Psoas muscle (tissue), 8 donors: ENCODE results near the gene GPR78. TPM values are rescaled to one million over a fixed set of nuclear protein-coding genes. Genes with fewer than 3 reads are reported as not detected.
"Not testable (repeated sequence)": the region's sequence is repeated elsewhere in the genome, so short reads cannot be mapped to it uniquely, and the experiment has no call there.

Experiments
- ATAC-seq, 4 donors: fragments of 200-7000 bp; cut with Tn5 transposase; one replicate each; pipeline ENCODE4 v1.9.1; 2020; ENCODE audit warnings: moderate library complexity in 3 of 4, mild to moderate bottlenecking in 2 of 4
- DNase-seq, 2 donors: peaks; one replicate each; pipeline ENCODE4 v3.0.0-alpha.2; 2020
- H3K27ac ChIP-seq: fragments of 200-600 bp; one replicate; pipeline ENCODE4 v1.8.0; 2022
- H3K27me3 ChIP-seq, 3 donors: fragments of 200-600 bp in 1 of 3; one replicate each; pipeline versions ENCODE4 v1.6.1 to v1.8.0; 2013 to 2022; ENCODE audit warnings: low read length in 2 of 3, mild to moderate bottlenecking in 2 of 3, moderate library complexity in 1 of 3; ENCODE audit not compliant: insufficient read depth in 3 of 3
- H3K36me3 ChIP-seq, 2 donors: fragments of 200-600 bp in 1 of 2; one replicate each; pipeline versions ENCODE4 v1.6.1 to v1.8.0; 2013 to 2022; ENCODE audit warnings: low read depth in 1 of 2, mild to moderate bottlenecking in 1 of 2, moderate library complexity in 1 of 2; ENCODE audit not compliant: insufficient read depth in 1 of 2
- H3K4me1 ChIP-seq: fragments of 200-600 bp; one replicate; pipeline ENCODE4 v1.8.0; 2022
- H3K4me3 ChIP-seq: fragments of 200-600 bp; one replicate; pipeline ENCODE4 v1.8.0; 2022; ENCODE audit warnings: mild to moderate bottlenecking
- H3K9me3 ChIP-seq: fragments of 200-600 bp; one replicate; pipeline ENCODE4 v1.8.0; 2022
- WGBS, 3 donors: extraction: QIAGEN DNeasy Blood & Tissue Kit; methylation state at CpG; one replicate each; pipeline versions ENCODE4 v1.1.6 to v1.1.7; 2013; 5-methylcytosine and 5-hydroxymethylcytosine counted together
- intact Hi-C, 2 donors: fragments of 100-400 bp; cut with DNase I; formaldehyde crosslinking; loops; one replicate each; pipeline versions ENCODE4 v1.11.0 to v1.14.2; 2022
- polyA plus RNA-seq, 3 donors: library from polyadenylated mRNA; stranded (reverse); fragments of 200-250 nt; gene quantifications; one replicate each; pipeline ENCODE4 v1.2.3, GENCODE V29; 2013
- total RNA-seq, 4 donors: library from RNA; stranded (reverse); fragmentation: NEBNext Ultra II Directional in 2 of 4; extraction: Animal tissue kit (Norgen Biotek cat#: 25700) in 2 of 4; gene quantifications; one replicate each; pipeline versions ENCODE4 v1.2.1 to v1.2.4, GENCODE V29; 2021 to 2023
- donor health status: healthy with polysubstance abuse.
- donor health status: DM: no; HTN: no; CAD: no; lungs with moderate emphysema.
- donor health status: Bipolar disorder and iron deficiency.
- donor health status: healthy.
- donor health status: DM: yes; HTN: yes; CAD: no.
- donor health status: DM: no; HTN: no; CAD: no.
- donor health status: DM: no; HTN: no; CAD: no.
- donor health status: DM: yes; HTN: yes; CAD: no.

GPR78 gene
- total and polyA plus RNA-seq, 7 donors, result not detected

- H3K4me3 ChIP-seq, H3K27ac ChIP-seq, H3K4me1 ChIP-seq, H3K36me3 ChIP-seq, intact Hi-C loops, H3K9me3 ChIP-seq, DNase-seq, H3K27me3 ChIP-seq: not testable (repeated sequence)
- 27% methylated on average over 3 of the region's 29 CpGs; no CpG with 5 or more reads in 2 of the 3 donors for WGBS, 3 donors
- ATAC-seq, result peak in 1 of 4 donors; percentile 42
Observed at GRCh38 chr4:8635897-8636554, 55.8 kb downstream of the GPR78 start.

Other genes with a start within 250 kb of the GPR78 start
- 10 to 100 TPM; 10.3 to 18.8 (median 12.6) TPM for gene ACOX3, start 139.7 kb upstream of the GPR78 start, total RNA-seq
- 10 to 100 TPM in 1 of 3 donors, 1 to 10 TPM in 2; 5.6 to 10.8 (median 8.1) TPM for gene ACOX3, start 139.7 kb upstream of the GPR78 start, polyA plus RNA-seq
- gene TRMT44, start 139.6 kb upstream of the GPR78 start, total RNA-seq, result 1 to 10 TPM; 5.4 to 9.1 (median 6.8) TPM
- gene TRMT44, start 139.6 kb upstream of the GPR78 start, polyA plus RNA-seq, result 1 to 10 TPM; 3.4 to 5.0 (median 3.6) TPM
- not detected for gene CPZ, start 12.4 kb downstream of the GPR78 start, total RNA-seq
- under 1 TPM; 0.04 to 0.30 (median 0.08) TPM for gene CPZ, start 12.4 kb downstream of the GPR78 start, polyA plus RNA-seq